Activated CD8-positive, alpha-beta T cell treated with anti-CD3 and anti-CD28 coated beads for 36 hours (primary cell): ENCODE results near the gene ASAP2. TPM values are rescaled to one million over a fixed set of nuclear protein-coding genes. Genes with fewer than 3 reads are reported as not detected.

ENCODE experiments used
- ATAC-seq: fragments of 200-7000 bp; cut with Tn5 transposase; one replicate; pipeline ENCODE4 v1.10.0; 2021; ENCODE audit warnings: mild to moderate bottlenecking, moderate library complexity
- CTCF ChIA-PET: fragments of 350-600 bp; sonication (Branson Sonifier 250); formaldehyde crosslinking; loops from one replicate; lab custom pipeline; 2021; ENCODE audit warnings: antibody characterized with exemption; lab: Charles Lee
- POLR2A ChIA-PET: fragments of 350-600 bp; sonication (Branson Sonifier 250); formaldehyde crosslinking; loops from one replicate; lab custom pipeline; 2021; ENCODE audit warnings: antibody characterized with exemption; lab: Charles Lee
- DNase-seq: peaks from one replicate; pipeline ENCODE4 v3.0.0-alpha.2; 2020
- H3K27ac Mint-ChIP-seq: one replicate; pipeline ENCODE4 v1.8.0; 2021; ENCODE audit warnings: mild to moderate bottlenecking, mixed read lengths
- H3K27me3 Mint-ChIP-seq: one replicate; pipeline ENCODE4 v1.8.0; 2021; ENCODE audit warnings: mixed read lengths
- H3K36me3 Mint-ChIP-seq: one replicate; pipeline ENCODE4 v1.8.0; 2021; ENCODE audit warnings: low read depth, mixed read lengths
- H3K4me1 Mint-ChIP-seq: one replicate; pipeline ENCODE4 v1.8.0; 2021; ENCODE audit warnings: low read depth, mixed read lengths
- H3K4me3 Mint-ChIP-seq: one replicate; pipeline ENCODE4 v1.8.0; 2021; ENCODE audit warnings: mild to moderate bottlenecking, moderate library complexity, mixed read lengths
- H3K9me3 Mint-ChIP-seq: one replicate; pipeline ENCODE4 v1.8.0; 2021; ENCODE audit warnings: mixed read lengths
- CTCF ChIP-seq: fragments of 200-600 bp; IDR thresholded peaks from one replicate; pipeline ENCODE4 v1.8.0; 2022; ENCODE audit warnings: antibody characterized with exemption, mild to moderate bottlenecking
- intact Hi-C: fragments of 100-400 bp; cut with micrococcal nuclease; formaldehyde crosslinking; loops from one replicate; pipeline ENCODE4 v1.10.0; 2022
- total RNA-seq, 2 experiments: library from RNA; stranded (reverse); gene quantifications; one replicate each; pipeline ENCODE4 v1.2.3, GENCODE V29; 2021

ASAP2 gene
- total RNA-seq, 2 experiments from 2014 or later, result not detected

- Mint-ChIP-seq H3K4me3 (no peak overlapping the region), H3K27ac (no peak overlapping the region), H3K4me1 (no peaks in the 10 kb centered on the region), H3K36me3 (no peaks in the 10 kb centered on the region), H3K27me3 (no peaks in the 10 kb centered on the region), H3K9me3 (no peaks in the 10 kb centered on the region)
- POLR2A ChIA-PET, result no interaction called here
- no peak for ATAC-seq
- intact Hi-C loops, result no loop called here
- CTCF ChIA-PET, result no interaction called here
- no peak for TF ChIP-seq CTCF
- DNase-seq, result no peak
These were observed 181.6 kb downstream of the ASAP2 start for GRCh38 chr2:9388199-9388681.

- Mint-ChIP-seq H3K4me3 (no peak overlapping the region), H3K4me1 (no peaks in the 10 kb centered on the region), H3K36me3 (no peaks in the 10 kb centered on the region), H3K27me3 (no peaks in the 10 kb centered on the region), H3K27ac (no peak overlapping the region), H3K9me3 (no peaks in the 10 kb centered on the region)
- CTCF ChIA-PET, result no interaction called here
- DNase-seq (no peak), ATAC-seq (no peak)
- intact Hi-C loops, result no loop called here
- POLR2A ChIA-PET, result no interaction called here
- no peak for TF ChIP-seq CTCF
These were observed 182.6 kb downstream of the ASAP2 start for GRCh38 chr2:9388950-9389911.

- CTCF ChIA-PET, result no interaction called here
- no peak for ATAC-seq
These were observed 183.7 kb downstream of the ASAP2 start for GRCh38 chr2:9390151-9390850.

GRCh38 chr2:9390991-9391390 lies 184.4 kb downstream of the ASAP2 start:
- H3K4me1 Mint-ChIP-seq, result no peaks in the 10 kb centered on the region
- no peak overlapping the region for H3K4me3 Mint-ChIP-seq
- H3K27ac Mint-ChIP-seq, result no peak overlapping the region
- POLR2A ChIA-PET, result no interaction called here
- ATAC-seq (no peak), DNase-seq (no peak)
- H3K27me3 Mint-ChIP-seq, result no peaks in the 10 kb centered on the region
- no peaks in the 10 kb centered on the region for H3K36me3 Mint-ChIP-seq
- CTCF ChIA-PET, result no interaction called here
- intact Hi-C loops, result no loop called here
- TF ChIP-seq CTCF, result no peak
- no peaks in the 10 kb centered on the region for H3K9me3 Mint-ChIP-seq

More at GRCh38 chr2:9390151-9390850, 183.7 kb downstream of the ASAP2 start:
- Mint-ChIP-seq H3K4me3 (no peak overlapping the region), H3K27ac (no peak overlapping the region), H3K4me1 (no peaks in the 10 kb centered on the region), H3K9me3 (no peaks in the 10 kb centered on the region), H3K27me3 (no peaks in the 10 kb centered on the region), H3K36me3 (no peaks in the 10 kb centered on the region)
- no peak for DNase-seq
- intact Hi-C loops, result no loop called here
- POLR2A ChIA-PET, result no interaction called here
- no peak for TF ChIP-seq CTCF
